Stimulated activated effector memory CD8-positive, alpha-beta T cell treated with anti-CD3 and anti-CD28 coated beads, Interleukin-12 subunit alpha, Interleukin-12 subunit beta, amount 100 ng/mL, for 72 hours (primary cell): ENCODE data around the gene RHOBTB1.
A peak's percentile ranks its signal among the peaks of the same experiment; 100 is the strongest.

Experiments used
- ATAC-seq: fragments of 150-1000 bp; cut with Tn5 transposase; 2 replicates; pipeline ENCODE4 v1.10.0; 2021
- DNase-seq, 2 donors: peaks; one replicate each; pipeline ENCODE4 v3.0.0; 2021 to 2022; ENCODE audit warnings: low spot score in 2 of 2
- H3K27ac Mint-ChIP-seq: one replicate; pipeline ENCODE4 v1.8.0; 2022; ENCODE audit warnings: mild to moderate bottlenecking, mixed read lengths
- H3K36me3 Mint-ChIP-seq: one replicate; pipeline ENCODE4 v1.8.0; 2022; ENCODE audit warnings: mild to moderate bottlenecking, mixed read lengths
- H3K4me1 Mint-ChIP-seq: one replicate; pipeline ENCODE4 v1.8.0; 2022; ENCODE audit warnings: mixed read lengths
- H3K4me3 Mint-ChIP-seq: one replicate; pipeline ENCODE4 v1.8.0; 2022; ENCODE audit warnings: mild to moderate bottlenecking, mixed read lengths
- H3K9me3 Mint-ChIP-seq: one replicate; pipeline ENCODE4 v1.8.0; 2022; ENCODE audit warnings: mixed read lengths

RHOBTB1 gene

DNA sequence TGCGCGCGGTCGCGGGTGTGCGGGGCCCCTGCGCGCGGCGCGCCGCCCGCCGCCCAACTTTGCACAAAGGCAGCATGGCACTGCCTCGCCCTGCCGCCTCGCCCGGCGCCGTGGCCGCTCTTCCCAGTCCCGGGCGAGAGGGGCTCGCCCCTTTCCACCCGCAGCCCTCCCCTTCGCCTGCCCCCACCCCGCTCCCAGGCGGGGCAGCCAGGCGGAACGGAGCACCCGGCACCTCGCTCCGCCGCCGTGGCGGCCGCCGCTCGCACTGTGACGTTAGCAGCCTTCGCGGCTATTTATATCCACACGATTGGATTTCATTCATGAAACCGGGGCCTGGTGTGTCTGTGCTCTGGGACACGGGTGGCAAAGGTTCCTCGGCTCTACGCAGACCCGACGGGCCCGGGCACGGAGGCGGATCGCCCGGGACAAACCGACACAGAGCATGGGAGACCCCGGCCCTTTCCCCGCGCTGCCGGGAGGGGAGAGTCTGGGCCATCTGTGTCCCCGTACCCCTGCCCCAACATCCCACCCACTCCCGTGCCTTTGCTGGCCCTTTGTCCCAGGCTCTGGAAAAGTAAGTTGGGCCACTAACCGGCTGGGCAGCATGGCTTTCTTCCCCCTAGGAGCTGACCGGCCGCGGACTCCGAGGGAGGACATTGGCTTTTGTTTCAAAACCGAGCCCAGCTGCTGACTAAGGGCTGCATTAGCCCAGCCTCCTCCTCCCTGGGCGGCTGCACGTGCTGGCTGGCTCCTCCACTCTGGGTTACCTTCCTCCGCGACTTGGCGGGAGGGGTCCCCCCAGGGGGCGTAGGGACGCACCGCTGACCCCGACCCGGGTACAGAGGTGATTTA lies at the start of gene RHOBTB1:
TSS of gene RHOBTB1 (minus strand) at position 128 of the 852 bp plus-strand sequence. CDS start 32,643 bp downstream, outside the sequence.
- peak within 1 kb of the TSS; percentile 61 for H3K4me3 Mint-ChIP-seq
- peak; percentile 62 for ATAC-seq
- H3K27ac Mint-ChIP-seq, result no peak within 1 kb of the TSS
- peak in 1 of 2 donors; percentile 50 for DNase-seq
- H3K36me3 Mint-ChIP-seq, result no peaks in the 10 kb centered on the region
- H3K4me1 Mint-ChIP-seq, result peaks cover 16% of the 10 kb centered on the region
- no peaks in the 10 kb centered on the region for H3K9me3 Mint-ChIP-seq

GRCh38 chr10:60992636-60993035 lies 48.7 kb upstream of the RHOBTB1 start:
- ATAC-seq (no peak), DNase-seq (no peak)
- Mint-ChIP-seq H3K9me3 (no peaks in the 10 kb centered on the region), H3K4me1 (no peaks in the 10 kb centered on the region), H3K36me3 (no peaks in the 10 kb centered on the region), H3K27ac (no peak overlapping the region), H3K4me3 (no peak overlapping the region)

GRCh38 chr10:60990663-60991062 lies 46.7 kb upstream of the RHOBTB1 start:
- DNase-seq (no peak), ATAC-seq (no peak)
- no peak overlapping the region for H3K4me3 Mint-ChIP-seq
- H3K27ac Mint-ChIP-seq, result no peak overlapping the region
- no peaks in the 10 kb centered on the region for H3K9me3 Mint-ChIP-seq
- H3K4me1 Mint-ChIP-seq, result no peaks in the 10 kb centered on the region
- no peaks in the 10 kb centered on the region for H3K36me3 Mint-ChIP-seq

GRCh38 chr10:60989400-60989876 lies 45.5 kb upstream of the RHOBTB1 start:
- H3K4me3 Mint-ChIP-seq, result no peak overlapping the region
- no peaks in the 10 kb centered on the region for H3K36me3 Mint-ChIP-seq
- DNase-seq (no peak), ATAC-seq (peak; percentile 43)
- no peaks in the 10 kb centered on the region for H3K4me1 Mint-ChIP-seq
- no peaks in the 10 kb centered on the region for H3K9me3 Mint-ChIP-seq
- no peak overlapping the region for H3K27ac Mint-ChIP-seq

- Mint-ChIP-seq H3K36me3 (no peaks in the 10 kb centered on the region), H3K4me3 (no peak overlapping the region), H3K9me3 (no peaks in the 10 kb centered on the region), H3K27ac (no peak overlapping the region), H3K4me1 (no peaks in the 10 kb centered on the region)
- ATAC-seq, result no peak
- no peak for DNase-seq
Measured at GRCh38 chr10:60986791-60987190, 42.8 kb upstream of the RHOBTB1 start.

- no peaks in the 10 kb centered on the region for H3K36me3 Mint-ChIP-seq
- ATAC-seq (no peak), DNase-seq (no peak)
- no peak overlapping the region for H3K4me3 Mint-ChIP-seq
- H3K27ac Mint-ChIP-seq, result no peak overlapping the region
- no peaks in the 10 kb centered on the region for H3K4me1 Mint-ChIP-seq
- H3K9me3 Mint-ChIP-seq, result no peaks in the 10 kb centered on the region
Measured at GRCh38 chr10:60985951-60986350, 42.0 kb upstream of the RHOBTB1 start.

GRCh38 chr10:60980997-60981396 lies 37.0 kb upstream of the RHOBTB1 start:
- Mint-ChIP-seq H3K27ac (no peak overlapping the region), H3K36me3 (no peaks in the 10 kb centered on the region), H3K9me3 (no peaks in the 10 kb centered on the region), H3K4me3 (no peak overlapping the region), H3K4me1 (no peaks in the 10 kb centered on the region)
- DNase-seq, result no peak
- ATAC-seq, result no peak

GRCh38 chr10:60979667-60980104 lies 35.7 kb upstream of the RHOBTB1 start:
- H3K4me3 Mint-ChIP-seq, result no peak overlapping the region
- ATAC-seq, result no peak
- DNase-seq, result no peak
- H3K9me3 Mint-ChIP-seq, result no peaks in the 10 kb centered on the region
- no peaks in the 10 kb centered on the region for H3K36me3 Mint-ChIP-seq
- H3K27ac Mint-ChIP-seq, result no peak overlapping the region
- H3K4me1 Mint-ChIP-seq, result no peaks in the 10 kb centered on the region

- DNase-seq, result no peak
- no peak for ATAC-seq
- Mint-ChIP-seq H3K4me3 (no peak overlapping the region), H3K27ac (no peak overlapping the region), H3K9me3 (no peaks in the 10 kb centered on the region), H3K4me1 (no peaks in the 10 kb centered on the region), H3K36me3 (no peaks in the 10 kb centered on the region)
Measured at GRCh38 chr10:60978287-60979115, 34.5 kb upstream of the RHOBTB1 start.

DNA sequence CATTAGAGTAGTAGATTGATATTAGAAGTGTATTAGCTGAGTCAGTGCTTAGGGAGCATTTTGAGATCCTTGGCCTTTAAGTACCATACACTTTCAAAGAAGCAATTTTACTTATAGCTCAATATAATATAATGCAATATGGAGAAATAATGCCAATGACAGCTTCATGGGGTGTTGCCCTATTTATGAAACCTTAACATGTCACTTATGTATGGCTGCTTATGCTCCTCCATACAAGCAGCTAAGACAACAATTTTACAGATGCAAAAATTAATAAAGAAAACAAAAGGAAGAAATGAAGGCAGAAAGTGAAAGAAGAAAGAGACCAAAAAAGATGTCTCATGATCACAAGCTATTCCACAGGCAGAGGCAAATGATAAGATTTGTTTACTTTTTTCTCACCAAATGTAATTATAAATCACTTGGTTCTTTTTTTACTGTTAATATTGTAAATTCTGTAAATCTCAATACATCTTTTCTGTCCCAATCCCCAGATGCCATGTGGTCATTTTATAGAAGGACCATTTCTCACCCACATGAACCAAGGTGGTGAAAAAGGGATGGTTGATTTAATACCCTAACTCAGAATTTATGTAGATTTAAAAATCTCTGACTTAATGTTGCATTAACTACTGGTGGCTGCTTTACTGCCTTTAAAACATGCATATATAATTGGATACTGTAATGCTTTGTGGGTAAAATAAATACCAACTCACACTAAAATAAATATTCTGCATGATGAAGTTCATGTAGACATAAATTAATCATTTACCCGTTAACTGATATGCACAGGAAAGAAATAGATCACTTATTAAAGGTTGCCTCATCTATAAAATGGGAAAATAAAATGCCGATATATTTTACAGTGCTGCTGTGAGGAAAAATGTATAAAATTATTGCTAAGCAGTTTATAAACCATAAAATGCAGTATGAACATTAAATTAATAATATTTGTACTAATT lies 33.5 kb upstream of the RHOBTB1 start:
- Mint-ChIP-seq H3K4me1 (no peaks in the 10 kb centered on the region), H3K9me3 (no peaks in the 10 kb centered on the region), H3K27ac (no peak overlapping the region), H3K4me3 (no peak overlapping the region), H3K36me3 (no peaks in the 10 kb centered on the region)
- ATAC-seq (no peak), DNase-seq (no peak)

- H3K36me3 Mint-ChIP-seq, result no peaks in the 10 kb centered on the region
- ATAC-seq (no peak), DNase-seq (no peak)
- H3K9me3 Mint-ChIP-seq, result no peaks in the 10 kb centered on the region
- H3K4me1 Mint-ChIP-seq, result no peaks in the 10 kb centered on the region
- H3K4me3 Mint-ChIP-seq, result no peak overlapping the region
- H3K27ac Mint-ChIP-seq, result no peak overlapping the region
Measured at GRCh38 chr10:60976687-60977086, 32.7 kb upstream of the RHOBTB1 start.

- DNase-seq (no peak), ATAC-seq (no peak)
- H3K4me1 Mint-ChIP-seq, result no peaks in the 10 kb centered on the region
- no peaks in the 10 kb centered on the region for H3K36me3 Mint-ChIP-seq
- H3K4me3 Mint-ChIP-seq, result no peak overlapping the region
- H3K9me3 Mint-ChIP-seq, result no peaks in the 10 kb centered on the region
- no peak overlapping the region for H3K27ac Mint-ChIP-seq
Measured at GRCh38 chr10:60975716-60976115, 31.7 kb upstream of the RHOBTB1 start.

- H3K4me1 Mint-ChIP-seq, result no peaks in the 10 kb centered on the region
- no peak for DNase-seq
- no peaks in the 10 kb centered on the region for H3K36me3 Mint-ChIP-seq
- no peak overlapping the region for H3K27ac Mint-ChIP-seq
- H3K4me3 Mint-ChIP-seq, result no peak overlapping the region
- no peaks in the 10 kb centered on the region for H3K9me3 Mint-ChIP-seq
- peak; percentile 94 for ATAC-seq
Measured at GRCh38 chr10:60974463-60975149, 30.6 kb upstream of the RHOBTB1 start.

- Mint-ChIP-seq H3K9me3 (no peaks in the 10 kb centered on the region), H3K4me1 (peaks cover 4% of the 10 kb centered on the region), H3K27ac (no peak overlapping the region), H3K36me3 (no peaks in the 10 kb centered on the region), H3K4me3 (no peak overlapping the region)
- ATAC-seq, result no peak
- no peak for DNase-seq
Measured at GRCh38 chr10:60973086-60973485, 29.1 kb upstream of the RHOBTB1 start.
